Spleen (tissue), 7 donors: ENCODE measurements around the gene CPLX3.

Source experiments
- POLR2AphosphoS5 ChIP-seq, 3 donors: sonication (generic); formaldehyde crosslinking; IDR thresholded peaks; one replicate each; pipeline ENCODE4 v1.5.1; 2017; ENCODE audit warnings: antibody characterized with exemption in 3 of 3
- TF ChIP-seq, protein P1 (sequence below), 11 experiments: fragments of 200-600 bp in 7 of 11; fragments of 450-650 bp in 4 of 11; sonication (generic) in 4 of 11; IDR thresholded peaks in 8 of 11; conservative IDR thresholded peaks in 3 of 11; 1 replicate in 7 of 11; 2 replicates in 4 of 11; pipeline versions ENCODE4 v1.4.0 to v1.8.0; 2016 to 2021; ENCODE audit warnings: antibody characterized with exemption in 11 of 11, inconsistent platforms in 4 of 11, mild to moderate bottlenecking in 1 of 11
- donor health status: DM: no; HTN: no; CAD: no; lungs with moderate emphysema.
- donor health status: DM: no; HTN: no; CAD: no.
- donor health status: DM: no; HTN: no; CAD: no.

DNA sequence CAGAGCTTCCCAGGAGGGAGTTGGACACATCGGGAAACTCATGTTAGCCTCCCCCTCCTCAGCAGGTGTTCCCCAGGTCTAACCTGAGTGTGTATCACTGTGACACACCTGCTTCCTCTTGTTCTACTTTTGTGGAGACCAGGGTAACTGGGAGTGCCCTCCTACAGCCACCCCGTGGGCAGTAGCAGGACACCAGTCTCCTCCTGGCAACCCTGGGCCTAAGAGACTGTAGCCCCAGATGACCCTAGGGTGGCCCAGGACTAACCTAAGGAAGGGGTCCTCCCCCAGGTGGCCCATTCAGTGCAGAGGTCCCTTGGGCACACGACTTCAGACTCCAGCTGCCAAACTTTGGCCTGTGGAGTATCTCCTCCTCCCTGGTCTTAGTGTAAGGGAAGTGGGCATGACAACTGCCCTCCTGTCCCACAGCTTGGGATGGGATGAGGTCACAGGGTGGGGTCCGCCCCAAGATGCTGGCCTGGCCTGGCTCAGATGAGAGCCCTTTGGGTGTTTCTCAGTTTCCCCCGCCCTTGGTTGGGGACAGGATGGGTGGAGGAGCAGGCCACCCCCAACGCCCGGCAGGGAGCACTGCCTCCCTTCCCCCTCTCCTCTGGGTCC is 39.8 kb upstream of the CPLX3 start:
- peak in 1 of 3 donors; percentile 25 for TF ChIP-seq POLR2AphosphoS5 (IDR thresholded peaks at IDR 0.05)
- TF ChIP-seq, protein P1, sequence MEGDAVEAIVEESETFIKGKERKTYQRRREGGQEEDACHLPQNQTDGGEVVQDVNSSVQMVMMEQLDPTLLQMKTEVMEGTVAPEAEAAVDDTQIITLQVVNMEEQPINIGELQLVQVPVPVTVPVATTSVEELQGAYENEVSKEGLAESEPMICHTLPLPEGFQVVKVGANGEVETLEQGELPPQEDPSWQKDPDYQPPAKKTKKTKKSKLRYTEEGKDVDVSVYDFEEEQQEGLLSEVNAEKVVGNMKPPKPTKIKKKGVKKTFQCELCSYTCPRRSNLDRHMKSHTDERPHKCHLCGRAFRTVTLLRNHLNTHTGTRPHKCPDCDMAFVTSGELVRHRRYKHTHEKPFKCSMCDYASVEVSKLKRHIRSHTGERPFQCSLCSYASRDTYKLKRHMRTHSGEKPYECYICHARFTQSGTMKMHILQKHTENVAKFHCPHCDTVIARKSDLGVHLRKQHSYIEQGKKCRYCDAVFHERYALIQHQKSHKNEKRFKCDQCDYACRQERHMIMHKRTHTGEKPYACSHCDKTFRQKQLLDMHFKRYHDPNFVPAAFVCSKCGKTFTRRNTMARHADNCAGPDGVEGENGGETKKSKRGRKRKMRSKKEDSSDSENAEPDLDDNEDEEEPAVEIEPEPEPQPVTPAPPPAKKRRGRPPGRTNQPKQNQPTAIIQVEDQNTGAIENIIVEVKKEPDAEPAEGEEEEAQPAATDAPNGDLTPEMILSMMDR (IDR thresholded peaks at IDR 0.05 in 8 of 11, conservative IDR thresholded peaks at IDR 0.05 in 3 of 11), result no peak
